ENCODE data around the gene ACOT7. TPM values are rescaled to one million over a fixed set of nuclear protein-coding genes. Genes with fewer than 3 reads are reported as not detected.
A peak's percentile ranks its signal among the peaks of the same experiment; 100 is the strongest.

The ACOT7 gene
- total RNA-seq, 1 experiment from 2014 or later: 70.2 TPM

GRCh38 chr1:6353955-6354658 lies 39.5 kb downstream of the ACOT7 start:
- Histone ChIP-seq H2AFZ (no peak overlapping the region), H3K9me2 (ENCODE audit: insufficient read depth) (no peaks in the 10 kb centered on the region), H3K4me3 (no peak overlapping the region), H3F3A (ENCODE audit: insufficient read depth, low read depth) (no peaks in the 10 kb centered on the region), H3K9me3 (ENCODE audit: insufficient read depth, low read depth) (no peaks in the 10 kb centered on the region), H3K4me2 (0 out of 2 replicates have a peak overlapping the region, but pooled peaks have one; percentile 9), H3K36me3 (ENCODE audit: low read depth) (no peaks in the 10 kb centered on the region), H3K27ac (no peak overlapping the region), H3K79me2 (ENCODE audit: low read depth) (no peaks in the 10 kb centered on the region), H3K4me1 (replicated peaks; ENCODE audit: insufficient read depth) (peaks cover 9% of the 10 kb centered on the region; the same call in 1 of the 2 replicates), H3K27me3 (ENCODE audit: insufficient read depth, low read depth) (no peaks in the 10 kb centered on the region), H4K20me1 (ENCODE audit: insufficient read depth) (no peaks in the 10 kb centered on the region)
- POLR2A ChIA-PET (ENCODE audit: unreplicated experiment): interaction anchor here (0.5 to 0.6 kb wide), 3 partner anchors 32 to 119 kb away, joined by 3 to 16 read pairs (median 4); no protein-coding TSS in a partner anchor
- no TSS peak for BruUV-seq (replicated peaks)
- peak in 1 of 2 experiments; percentile 66 for DNase-seq
- CTCF ChIA-PET: interaction anchor here (0.7 kb wide), 1 partner anchor 69 kb away, joined by 4 read pairs; no protein-coding TSS in a partner anchor
- intact Hi-C loops (cut with micrococcal nuclease; ENCODE audit: unreplicated experiment): loop anchor here (5.0 kb wide), 2 partner anchors 73 to 138 kb away; partner anchors contain the start of gene PLEKHG5
- TF ChIP-seq CTCF (conservative IDR thresholded peaks at IDR 0.05) (no peak), EZH2 (IDR thresholded peaks at IDR 0.05; ENCODE audit: low read depth) (no peak)

GRCh38 chr1:6353619-6353954 lies 40.0 kb downstream of the ACOT7 start:
- DNase-seq: no peak
- Histone ChIP-seq H3K4me1 (replicated peaks; ENCODE audit: insufficient read depth) (peaks cover 9% of the 10 kb centered on the region; the same call in 1 of the 2 replicates), H3K9me2 (ENCODE audit: insufficient read depth) (no peaks in the 10 kb centered on the region), H3K4me2 (0 out of 2 replicates have a peak overlapping the region, but pooled peaks have one; percentile 9), H3K27me3 (ENCODE audit: insufficient read depth, low read depth) (no peaks in the 10 kb centered on the region), H3F3A (ENCODE audit: insufficient read depth, low read depth) (no peaks in the 10 kb centered on the region), H3K9me3 (ENCODE audit: insufficient read depth, low read depth) (no peaks in the 10 kb centered on the region), H4K20me1 (ENCODE audit: insufficient read depth) (no peaks in the 10 kb centered on the region), H3K79me2 (ENCODE audit: low read depth) (no peaks in the 10 kb centered on the region), H3K27ac (no peak overlapping the region), H3K4me3 (no peak overlapping the region), H3K36me3 (ENCODE audit: low read depth) (no peaks in the 10 kb centered on the region), H2AFZ (no peak overlapping the region)
- no TSS peak for BruUV-seq (replicated peaks)
- intact Hi-C loops (cut with micrococcal nuclease; ENCODE audit: unreplicated experiment): loop anchor here (5.0 kb wide), 2 partner anchors 74 to 139 kb away; partner anchors contain the start of gene PLEKHG5
- CTCF ChIA-PET: no interaction called here
- TF ChIP-seq CTCF (conservative IDR thresholded peaks at IDR 0.05) (no peak), EZH2 (IDR thresholded peaks at IDR 0.05; ENCODE audit: low read depth) (no peak)
- POLR2A ChIA-PET (ENCODE audit: unreplicated experiment): interaction anchor here (0.5 to 0.6 kb wide), 2 partner anchors 32 to 118 kb away, joined by 3 to 4 read pairs; no protein-coding TSS in a partner anchor

- CTCF ChIA-PET: interaction anchor here (0.6 to 0.7 kb wide), 2 partner anchors 12 to 104 kb away, joined by 3 to 6 read pairs; no protein-coding TSS in a partner anchor
- Histone ChIP-seq H3K9me2 (ENCODE audit: insufficient read depth) (no peaks in the 10 kb centered on the region), H2AFZ (no peak overlapping the region), H3K4me2 (no peak overlapping the region), H3F3A (ENCODE audit: insufficient read depth, low read depth) (no peaks in the 10 kb centered on the region), H3K4me3 (no peak overlapping the region), H4K20me1 (ENCODE audit: insufficient read depth) (no peaks in the 10 kb centered on the region), H3K4me1 (replicated peaks; ENCODE audit: insufficient read depth) (peaks cover 9% of the 10 kb centered on the region; the same call in 1 of the 2 replicates), H3K9me3 (ENCODE audit: insufficient read depth, low read depth) (no peaks in the 10 kb centered on the region), H3K79me2 (ENCODE audit: low read depth) (no peaks in the 10 kb centered on the region), H3K27me3 (ENCODE audit: insufficient read depth, low read depth) (no peaks in the 10 kb centered on the region), H3K36me3 (ENCODE audit: low read depth) (no peaks in the 10 kb centered on the region), H3K27ac (no peak overlapping the region)
- intact Hi-C loops (cut with micrococcal nuclease; ENCODE audit: unreplicated experiment): loop anchor here (5.0 kb wide), 2 partner anchors 75 to 140 kb away; partner anchors contain the start of gene PLEKHG5
- BruUV-seq (replicated peaks): no TSS peak
- DNase-seq: peak in 1 of 2 experiments; percentile 22
- TF ChIP-seq CTCF (conservative IDR thresholded peaks at IDR 0.05): no peak
- TF ChIP-seq EZH2 (IDR thresholded peaks at IDR 0.05; ENCODE audit: low read depth): no peak
- POLR2A ChIA-PET (ENCODE audit: unreplicated experiment): no interaction called here
Measured at GRCh38 chr1:6352138-6352563, 41.4 kb downstream of the ACOT7 start.
